Esophagus muscularis mucosa (tissue), 4 donors: ENCODE data around the gene NLRP9. TPM values are rescaled to one million over a fixed set of nuclear protein-coding genes. Genes with fewer than 3 reads are reported as not detected.

Experiments used
- DNase-seq: peaks from one replicate; pipeline ENCODE4 v3.0.0-alpha.2; 2017; ENCODE audit errors: extremely low spot score
- H3K27ac ChIP-seq, 4 donors: fragments of 200-600 bp; sonication (generic); replicated peaks in 1 of 4; 1 replicate in 3 of 4; 2 replicates in 1 of 4; pipeline ENCODE4 v1.5.1; 2016 to 2019; ENCODE audit warnings: mild to moderate bottlenecking in 1 of 4
- H3K27me3 ChIP-seq, 4 donors: fragments of 200-600 bp; sonication (generic); one replicate each; pipeline versions ENCODE4 v1.5.1 to v1.6.0; 2016 to 2019
- H3K36me3 ChIP-seq, 4 donors: fragments of 200-600 bp; sonication (generic); one replicate each; pipeline ENCODE4 v1.5.1; 2016 to 2019
- H3K4me1 ChIP-seq, 4 donors: fragments of 200-600 bp; sonication (generic); one replicate each; pipeline ENCODE4 v1.5.1; 2016 to 2019
- H3K4me3 ChIP-seq, 4 donors: fragments of 200-600 bp; sonication (generic); 1 replicate in 2 of 4; 2 replicates in 2 of 4; pipeline ENCODE4 v1.5.1; 2016 to 2019; ENCODE audit warnings: mild to moderate bottlenecking in 4 of 4, moderate library complexity in 1 of 4
- H3K9me3 ChIP-seq, 4 donors: fragments of 200-600 bp; sonication (generic); 1 replicate in 3 of 4; 2 replicates in 1 of 4; pipeline ENCODE4 v1.5.1; 2016 to 2019
- CTCF ChIP-seq, 3 experiments: fragments of 200-600 bp in 2 of 3; fragments of 450-650 bp in 1 of 3; sonication (generic) in 2 of 3; IDR thresholded peaks; one replicate each; pipeline ENCODE4 v1.5.1; 2017 to 2019; ENCODE audit warnings: antibody characterized with exemption in 3 of 3, mild to moderate bottlenecking in 2 of 3, moderate library complexity in 1 of 3
- EP300 ChIP-seq: sonication (generic); formaldehyde crosslinking; IDR thresholded peaks from one replicate; pipeline ENCODE4 v1.6.1; 2017; ENCODE audit warnings: antibody characterized with exemption
- POLR2A ChIP-seq: fragments of 450-650 bp; IDR thresholded peaks from one replicate; pipeline ENCODE4 v1.6.1; 2017; ENCODE audit warnings: antibody characterized with exemption, moderate library complexity, mild to moderate bottlenecking, low read depth
- POLR2AphosphoS5 ChIP-seq, 2 donors: sonication (generic); formaldehyde crosslinking; IDR thresholded peaks; one replicate each; pipeline ENCODE4 v1.6.1; 2017; ENCODE audit warnings: antibody characterized with exemption in 2 of 2
- WGBS: methylation state at CpG from one replicate; pipeline ENCODE4 v1.1.5; 2018; 5-methylcytosine and 5-hydroxymethylcytosine counted together
- intact Hi-C: fragments of 100-400 bp; cut with DNase I; formaldehyde crosslinking; loops from one replicate; pipeline ENCODE4 v1.15.1; 2023
- total RNA-seq, 4 donors: library from RNA; depleted of rRNA; stranded (reverse); fragments of >200 nt; gene quantifications; one replicate each; pipeline versions ENCODE4 v1.1.0 to v1.2.1, GENCODE V29; 2016

The NLRP9 gene
- total RNA-seq, 4 donors from 2014 or later = not detected

- DNase-seq = no peak
- WGBS = 60% methylated on average over 7 of the region's 7 CpGs
- intact Hi-C loops = no loop called here
- no peak overlapping the region for H3K27ac ChIP-seq
- no peaks in the 10 kb centered on the region for H3K9me3 ChIP-seq
- peaks cover 75 to 85% (median 79%) of the 10 kb centered on the region in 4 donors for H3K36me3 ChIP-seq
- H3K4me1 ChIP-seq = peaks cover 32 to 57% (median 38%) of the 10 kb centered on the region in 4 donors
- no peaks in the 10 kb centered on the region for H3K27me3 ChIP-seq
- H3K4me3 ChIP-seq = no peak overlapping the region
- TF ChIP-seq POLR2AphosphoS5 (IDR thresholded peaks at IDR 0.05) (no peak), POLR2A (no peak), EP300 (no peak), CTCF (IDR thresholded peaks at IDR 0.05) (no peak)
Measured at GRCh38 chr19:55661826-55662225, 76.4 kb downstream of the NLRP9 start.

GRCh38 chr19:55660991-55661390 is 77.2 kb downstream of the NLRP9 start:
- Histone ChIP-seq H3K36me3 (peaks cover 67 to 76% (median 71%) of the 10 kb centered on the region in 4 donors), H3K27ac (no peak overlapping the region), H3K27me3 (no peaks in the 10 kb centered on the region), H3K4me3 (no peak overlapping the region), H3K4me1 (peaks cover 41 to 60% (median 47%) of the 10 kb centered on the region in 4 donors), H3K9me3 (no peaks in the 10 kb centered on the region)
- DNase-seq = no peak
- WGBS = 67% methylated on average over 16 of the region's 16 CpGs
- TF ChIP-seq POLR2A = no peak
- TF ChIP-seq EP300 = no peak
- TF ChIP-seq CTCF (IDR thresholded peaks at IDR 0.05) = no peak
- no peak for TF ChIP-seq POLR2AphosphoS5 (IDR thresholded peaks at IDR 0.05)
- intact Hi-C loops = no loop called here

GRCh38 chr19:55660404-55660803 is 77.8 kb downstream of the NLRP9 start:
- H3K9me3 ChIP-seq = no peaks in the 10 kb centered on the region
- peaks cover 45 to 63% (median 52%) of the 10 kb centered on the region in 4 donors for H3K4me1 ChIP-seq
- H3K36me3 ChIP-seq = peaks cover 61 to 70% (median 65%) of the 10 kb centered on the region in 4 donors
- no peak overlapping the region for H3K27ac ChIP-seq
- intact Hi-C loops = no loop called here
- H3K4me3 ChIP-seq = no peak overlapping the region
- DNase-seq = no peak
- TF ChIP-seq POLR2A (no peak), CTCF (IDR thresholded peaks at IDR 0.05) (no peak), EP300 (no peak), POLR2AphosphoS5 (IDR thresholded peaks at IDR 0.05) (no peak)
- WGBS = 88% methylated on average over 9 of the region's 12 CpGs
- no peaks in the 10 kb centered on the region for H3K27me3 ChIP-seq

- peaks cover 45 to 63% (median 53%) of the 10 kb centered on the region in 4 donors for H3K4me1 ChIP-seq
Measured at GRCh38 chr19:55659822-55660221, 78.4 kb downstream of the NLRP9 start.

More at GRCh38 chr19:55659822-55660221, 78.4 kb downstream of the NLRP9 start:
- Histone ChIP-seq H3K27ac (no peak overlapping the region), H3K36me3 (peaks cover 55 to 65% (median 60%) of the 10 kb centered on the region in 4 donors), H3K27me3 (no peaks in the 10 kb centered on the region), H3K9me3 (no peaks in the 10 kb centered on the region), H3K4me3 (no peak overlapping the region)
- no peak for TF ChIP-seq CTCF (IDR thresholded peaks at IDR 0.05)
- no peak for TF ChIP-seq EP300
- TF ChIP-seq POLR2AphosphoS5 (IDR thresholded peaks at IDR 0.05) = no peak
- no peak for DNase-seq
- 75% methylated on average over 9 of the region's 9 CpGs for WGBS
- intact Hi-C loops = loop anchor here (10.0 kb wide), 1 partner anchor 545 kb away; the partner anchor contains the start of gene PPP1R12C
